ENCODE data around the gene CMTM5. TPM values are rescaled to one million over a fixed set of nuclear protein-coding genes. Genes with fewer than 3 reads are reported as not detected.

The CMTM5 gene
- total RNA-seq, 2 experiments from 2014 or later = not detected

GRCh38 chr14:23351681-23352505, 25.0 kb upstream of the CMTM5 start:
- peaks cover 41% of the 10 kb centered on the region for H3K27me3 Mint-ChIP-seq
- H3K27ac Mint-ChIP-seq = no peak overlapping the region
- H3K4me3 Mint-ChIP-seq = peak overlapping the region; percentile 66
- no peaks in the 10 kb centered on the region for H3K9me3 Mint-ChIP-seq
- ChIA-PET POLR2A (no interaction called here), CTCF (interaction anchor here (0.6 to 1.2 kb wide), 3 partner anchors 41 to 763 kb away, joined by 3 read pairs; no protein-coding TSS in a partner anchor)
- no peaks in the 10 kb centered on the region for H3K36me3 Mint-ChIP-seq (ENCODE audit: low read depth)
- H3K4me1 Mint-ChIP-seq = peaks cover 9% of the 10 kb centered on the region
- no peak for DNase-seq

- Mint-ChIP-seq H3K27ac (no peak within 1 kb of the TSS), H3K36me3 (ENCODE audit: low read depth) (no peaks in the 10 kb centered on the region), H3K9me3 (no peaks in the 10 kb centered on the region), H3K27me3 (peaks cover 41% of the 10 kb centered on the region), H3K4me3 (peak within 1 kb of the TSS; percentile 66), H3K4me1 (peaks cover 9% of the 10 kb centered on the region)
- ChIA-PET CTCF (interaction anchor here (0.6 to 2.4 kb wide), 8 partner anchors 9 to 763 kb away, joined by 3 to 8 read pairs (median 3); no protein-coding TSS in a partner anchor), POLR2A (no interaction called here)
- peak; percentile 53 for DNase-seq
Measured at GRCh38 chr14:23352506-23353432, 24.1 kb upstream of the CMTM5 start, which contains the start of gene SLC22A17. TSS of gene SLC22A17 (minus strand) at chr14:23352887.

GRCh38 chr14:23353433-23353780, 23.4 kb upstream of the CMTM5 start:
- no peak overlapping the region for H3K27ac Mint-ChIP-seq
- peaks cover 9% of the 10 kb centered on the region for H3K4me1 Mint-ChIP-seq
- no peaks in the 10 kb centered on the region for H3K36me3 Mint-ChIP-seq (ENCODE audit: low read depth)
- ChIA-PET CTCF (interaction anchor here (0.8 to 2.4 kb wide), 6 partner anchors 8 to 126 kb away, joined by 3 to 8 read pairs (median 4); no protein-coding TSS in a partner anchor), POLR2A (no interaction called here)
- peak overlapping the region; percentile 66 for H3K4me3 Mint-ChIP-seq
- H3K27me3 Mint-ChIP-seq = peaks cover 41% of the 10 kb centered on the region
- H3K9me3 Mint-ChIP-seq = no peaks in the 10 kb centered on the region
- DNase-seq = no peak

- Mint-ChIP-seq H3K27ac (no peak overlapping the region), H3K27me3 (peaks cover 41% of the 10 kb centered on the region), H3K36me3 (ENCODE audit: low read depth) (no peaks in the 10 kb centered on the region), H3K9me3 (no peaks in the 10 kb centered on the region), H3K4me3 (no peak overlapping the region), H3K4me1 (peaks cover 9% of the 10 kb centered on the region)
- ChIA-PET POLR2A (no interaction called here), CTCF (interaction anchor here (1.0 to 2.4 kb wide), 2 partner anchors 9 to 25 kb away, joined by 4 to 8 read pairs; no protein-coding TSS in a partner anchor)
- no peak for DNase-seq
Measured at GRCh38 chr14:23354990-23355389, 21.9 kb upstream of the CMTM5 start.

GRCh38 chr14:23355871-23356435, 20.9 kb upstream of the CMTM5 start:
- no peak overlapping the region for H3K4me3 Mint-ChIP-seq
- DNase-seq = no peak
- H3K27me3 Mint-ChIP-seq = peaks cover 33% of the 10 kb centered on the region
- POLR2A ChIA-PET = no interaction called here
- peaks cover 9% of the 10 kb centered on the region for H3K4me1 Mint-ChIP-seq
- no peaks in the 10 kb centered on the region for H3K9me3 Mint-ChIP-seq
- no peak overlapping the region for H3K27ac Mint-ChIP-seq
- no peaks in the 10 kb centered on the region for H3K36me3 Mint-ChIP-seq (ENCODE audit: low read depth)
- CTCF ChIA-PET = no interaction called here

- Mint-ChIP-seq H3K36me3 (ENCODE audit: low read depth) (no peaks in the 10 kb centered on the region), H3K27me3 (peaks cover 28% of the 10 kb centered on the region), H3K4me3 (no peak overlapping the region), H3K9me3 (no peaks in the 10 kb centered on the region), H3K27ac (no peak overlapping the region), H3K4me1 (peaks cover 5% of the 10 kb centered on the region)
- DNase-seq = no peak
- CTCF ChIA-PET = interaction anchor here (1.4 kb wide), 1 partner anchor 11 kb away, joined by 4 read pairs; no protein-coding TSS in a partner anchor
- POLR2A ChIA-PET = no interaction called here
Measured at GRCh38 chr14:23356662-23357061, 20.2 kb upstream of the CMTM5 start.

GRCh38 chr14:23357261-23357660, 19.6 kb upstream of the CMTM5 start:
- H3K27ac Mint-ChIP-seq = no peak overlapping the region
- no peak overlapping the region for H3K4me3 Mint-ChIP-seq
- peaks cover 5% of the 10 kb centered on the region for H3K4me1 Mint-ChIP-seq
- DNase-seq = no peak
- no peaks in the 10 kb centered on the region for H3K9me3 Mint-ChIP-seq
- peaks cover 28% of the 10 kb centered on the region for H3K27me3 Mint-ChIP-seq
- no peaks in the 10 kb centered on the region for H3K36me3 Mint-ChIP-seq (ENCODE audit: low read depth)
- CTCF ChIA-PET = interaction anchor here (1.4 kb wide), 1 partner anchor 12 kb away, joined by 4 read pairs; no protein-coding TSS in a partner anchor
- POLR2A ChIA-PET = no interaction called here

- ChIA-PET CTCF (interaction anchor here (1.4 kb wide), 2 partner anchors 12 to 45 kb away, joined by 3 to 4 read pairs; no protein-coding TSS in a partner anchor), POLR2A (no interaction called here)
- H3K4me1 Mint-ChIP-seq = peaks cover under 1% of the 10 kb centered on the region
- DNase-seq = no peak
- no peak overlapping the region for H3K4me3 Mint-ChIP-seq
- peaks cover 25% of the 10 kb centered on the region for H3K27me3 Mint-ChIP-seq
- no peak overlapping the region for H3K27ac Mint-ChIP-seq
- no peaks in the 10 kb centered on the region for H3K9me3 Mint-ChIP-seq
- no peaks in the 10 kb centered on the region for H3K36me3 Mint-ChIP-seq (ENCODE audit: low read depth)
Measured at GRCh38 chr14:23358042-23358441, 18.8 kb upstream of the CMTM5 start.

- CTCF ChIA-PET = interaction anchor here (1.4 kb wide), 1 partner anchor 44 kb away, joined by 3 read pairs; no protein-coding TSS in a partner anchor
- DNase-seq = no peak
- Mint-ChIP-seq H3K4me1 (no peaks in the 10 kb centered on the region), H3K27me3 (peaks cover 25% of the 10 kb centered on the region), H3K36me3 (ENCODE audit: low read depth) (no peaks in the 10 kb centered on the region), H3K27ac (no peak overlapping the region), H3K9me3 (no peaks in the 10 kb centered on the region), H3K4me3 (no peak overlapping the region)
- POLR2A ChIA-PET = no interaction called here
Measured at GRCh38 chr14:23358553-23359166, 18.2 kb upstream of the CMTM5 start.

GRCh38 chr14:23359167-23359626, 17.6 kb upstream of the CMTM5 start:
- Mint-ChIP-seq H3K27me3 (peaks cover 25% of the 10 kb centered on the region), H3K9me3 (no peaks in the 10 kb centered on the region), H3K4me3 (no peak overlapping the region), H3K4me1 (no peaks in the 10 kb centered on the region), H3K36me3 (ENCODE audit: low read depth) (no peaks in the 10 kb centered on the region), H3K27ac (no peak overlapping the region)
- ChIA-PET CTCF (no interaction called here), POLR2A (no interaction called here)
- no peak for DNase-seq

- Mint-ChIP-seq H3K27me3 (peaks cover 25% of the 10 kb centered on the region), H3K4me3 (no peak overlapping the region), H3K4me1 (no peaks in the 10 kb centered on the region), H3K27ac (no peak overlapping the region), H3K36me3 (ENCODE audit: low read depth) (no peaks in the 10 kb centered on the region), H3K9me3 (no peaks in the 10 kb centered on the region)
- ChIA-PET POLR2A (no interaction called here), CTCF (interaction anchor here (0.9 to 1.1 kb wide), 3 partner anchors 32 to 77 kb away, joined by 3 read pairs; no protein-coding TSS in a partner anchor)
- no peak for DNase-seq
Measured at GRCh38 chr14:23359722-23360447, 17.0 kb upstream of the CMTM5 start.

Measured in activated CD4-positive, alpha-beta T cell treated with anti-CD3 and anti-CD28 coated beads, Interleukin-2, amount 10 ng/mL, durations not matched to agents 7 days and 5 days (primary cell).